ENCODE measurements around the gene RGPD3.
"Not testable (repeated sequence)": the region's sequence is repeated elsewhere in the genome, so short reads cannot be mapped to it uniquely, and the experiment has no call there.

DNA sequence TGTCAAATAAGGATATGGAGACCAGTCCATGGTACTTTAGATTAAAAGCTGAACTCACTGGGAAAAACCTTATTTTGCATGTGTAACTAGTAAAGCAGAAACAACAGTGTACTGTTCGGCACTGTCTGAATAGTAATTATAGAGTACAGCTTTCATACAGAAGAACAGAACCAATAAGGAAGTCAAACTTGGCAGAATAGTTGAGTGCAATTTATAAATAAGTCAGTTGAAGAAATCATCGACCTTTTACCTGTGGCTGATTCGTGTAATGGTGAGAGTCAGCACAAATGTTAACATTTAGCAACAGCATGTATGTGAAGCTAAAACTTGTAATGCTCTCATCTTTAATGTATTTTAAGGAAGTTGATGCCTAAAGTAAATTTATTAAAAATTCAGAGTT is 99.0 kb downstream of the RGPD3 start:
- not testable (repeated sequence) for TF ChIP-seq POLR2A (IDR thresholded peaks at IDR 0.05; ENCODE audit: low read length); GATA1 (IDR thresholded peaks at IDR 0.05; ENCODE audit: low read depth, low read length)
